ENCODE data around the gene POU2F1. TPM values are rescaled to one million over a fixed set of nuclear protein-coding genes. Genes with fewer than 3 reads are reported as not detected.
A peak's percentile ranks its signal among the peaks of the same experiment; 100 is the strongest.

Gene POU2F1
- total RNA-seq, 1 donor from 2014 or later: 3.9 TPM

- no peak for TF ChIP-seq CTCF (IDR thresholded peaks at IDR 0.05; ENCODE audit: insufficient read depth, low read length, severe bottlenecking)
- H3K4me3 ChIP-seq (ENCODE audit: low read depth, low read length): no peak overlapping the region
- no peak for FAIRE-seq
- no peaks in the 10 kb centered on the region for H3K27me3 ChIP-seq (ENCODE audit: control insufficient read depth, insufficient read depth, low read length)
- DNase-seq (ENCODE audit: low read depth): no peak
- H3K36me3 ChIP-seq (ENCODE audit: control insufficient read depth, insufficient read depth, low read length): no peaks in the 10 kb centered on the region
Measured at GRCh38 chr1:167229719-167230385, 9.2 kb downstream of the POU2F1 start.

DNA sequence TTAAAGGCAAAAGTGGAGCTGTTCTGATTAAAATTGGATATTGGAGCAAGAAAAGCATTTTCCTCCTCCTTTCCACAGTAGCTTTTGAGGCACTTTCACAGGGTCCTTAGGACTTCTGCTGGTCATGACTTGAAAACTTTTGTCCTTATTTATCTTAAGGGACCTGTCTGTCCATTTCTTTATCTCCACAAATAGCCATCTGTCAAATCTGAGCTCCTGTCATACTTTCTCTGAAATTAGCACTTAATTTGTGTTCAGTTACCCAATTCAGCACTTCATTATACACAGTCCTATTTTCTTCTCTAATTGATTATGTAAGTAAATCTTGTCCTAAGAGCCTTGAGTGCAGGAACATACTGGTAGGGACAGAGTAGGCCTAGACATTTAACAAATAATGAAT lies 9.8 kb downstream of the POU2F1 start:
- FAIRE-seq (no peak), DNase-seq (ENCODE audit: low read depth) (no peak)
- TF ChIP-seq CTCF (IDR thresholded peaks at IDR 0.05; ENCODE audit: insufficient read depth, low read length, severe bottlenecking): no peak
- Histone ChIP-seq H3K4me3 (ENCODE audit: low read depth, low read length) (no peak overlapping the region), H3K27me3 (ENCODE audit: control insufficient read depth, insufficient read depth, low read length) (no peaks in the 10 kb centered on the region), H3K36me3 (ENCODE audit: control insufficient read depth, insufficient read depth, low read length) (no peaks in the 10 kb centered on the region)

- TF ChIP-seq CTCF (IDR thresholded peaks at IDR 0.05; ENCODE audit: insufficient read depth, low read length, severe bottlenecking): no peak
- Histone ChIP-seq H3K4me3 (ENCODE audit: low read depth, low read length) (no peak overlapping the region), H3K27me3 (ENCODE audit: control insufficient read depth, insufficient read depth, low read length) (no peaks in the 10 kb centered on the region), H3K36me3 (ENCODE audit: control insufficient read depth, insufficient read depth, low read length) (no peaks in the 10 kb centered on the region)
- FAIRE-seq (no peak), DNase-seq (ENCODE audit: low read depth) (no peak)
Measured at GRCh38 chr1:167231873-167232450, 11.3 kb downstream of the POU2F1 start.

DNA sequence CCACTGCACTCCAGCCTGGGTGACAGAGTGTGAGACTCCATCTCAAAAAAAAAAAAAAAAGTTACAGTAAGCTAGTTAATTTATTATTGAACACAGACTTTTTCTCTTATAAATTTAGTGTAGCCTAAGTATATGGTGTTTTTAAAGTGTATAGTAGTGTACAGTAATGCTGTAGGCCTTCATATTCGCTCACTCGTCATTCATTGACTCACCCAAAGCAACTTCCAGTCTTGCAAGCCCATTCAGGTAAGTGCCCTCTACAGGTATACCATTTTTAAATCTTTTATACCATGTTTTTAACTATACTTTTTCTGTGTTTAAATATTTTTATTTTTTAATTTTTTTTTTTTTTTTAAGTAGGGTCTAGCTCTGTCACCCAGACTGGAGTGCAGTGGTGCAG lies 12.1 kb downstream of the POU2F1 start:
- no peak for TF ChIP-seq CTCF (IDR thresholded peaks at IDR 0.05; ENCODE audit: insufficient read depth, low read length, severe bottlenecking)
- Histone ChIP-seq H3K36me3 (ENCODE audit: control insufficient read depth, insufficient read depth, low read length) (no peaks in the 10 kb centered on the region), H3K27me3 (ENCODE audit: control insufficient read depth, insufficient read depth, low read length) (no peaks in the 10 kb centered on the region), H3K4me3 (ENCODE audit: low read depth, low read length) (no peak overlapping the region)
- DNase-seq (ENCODE audit: low read depth) (peak; percentile 69), FAIRE-seq (no peak)

DNA sequence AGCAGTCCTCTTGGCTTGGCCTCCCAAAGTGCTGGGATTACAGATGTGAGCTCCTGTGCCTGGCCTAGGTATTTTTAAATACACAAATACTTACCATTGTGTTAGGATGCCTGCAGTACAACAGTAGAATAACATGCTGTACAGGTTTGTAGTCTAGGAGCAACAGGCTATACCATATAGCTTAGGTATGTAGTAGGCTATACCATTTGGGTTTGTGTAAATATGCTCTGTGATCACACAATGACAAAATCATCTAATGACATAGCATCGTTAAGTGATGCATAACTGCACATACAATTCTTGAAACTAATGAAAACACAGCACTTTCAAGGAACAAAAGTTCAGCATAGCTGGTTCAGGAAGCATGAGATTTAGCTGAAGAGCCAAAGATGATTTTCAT lies 12.7 kb downstream of the POU2F1 start:
- Histone ChIP-seq H3K36me3 (ENCODE audit: control insufficient read depth, insufficient read depth, low read length) (no peaks in the 10 kb centered on the region), H3K4me3 (ENCODE audit: low read depth, low read length) (no peak overlapping the region), H3K27me3 (ENCODE audit: control insufficient read depth, insufficient read depth, low read length) (no peaks in the 10 kb centered on the region)
- no peak for TF ChIP-seq CTCF (IDR thresholded peaks at IDR 0.05; ENCODE audit: insufficient read depth, low read length, severe bottlenecking)
- FAIRE-seq (no peak), DNase-seq (ENCODE audit: low read depth) (no peak)

GRCh38 chr1:167237000-167237399 lies 16.3 kb downstream of the POU2F1 start:
- TF ChIP-seq CTCF (IDR thresholded peaks at IDR 0.05; ENCODE audit: insufficient read depth, low read length, severe bottlenecking): no peak
- no peaks in the 10 kb centered on the region for H3K27me3 ChIP-seq (ENCODE audit: control insufficient read depth, insufficient read depth, low read length)
- FAIRE-seq (no peak), DNase-seq (ENCODE audit: low read depth) (no peak)
- H3K36me3 ChIP-seq (ENCODE audit: control insufficient read depth, insufficient read depth, low read length): no peaks in the 10 kb centered on the region
- H3K4me3 ChIP-seq (ENCODE audit: low read depth, low read length): no peak overlapping the region

Data from bronchial epithelial cell (primary cell).